ENCODE results near the gene TIAM2. TPM values are rescaled to one million over a fixed set of nuclear protein-coding genes. Genes with fewer than 3 reads are reported as not detected.
A peak's percentile ranks its signal among the peaks of the same experiment; 100 is the strongest.

Gene TIAM2
- total and polyA plus RNA-seq, 9 of the 15 experiments (the other 6 are each of a cell fraction or from before 2014, with no cell fraction given), result 0.73 to 6.5 (median 4.3) TPM

DNA sequence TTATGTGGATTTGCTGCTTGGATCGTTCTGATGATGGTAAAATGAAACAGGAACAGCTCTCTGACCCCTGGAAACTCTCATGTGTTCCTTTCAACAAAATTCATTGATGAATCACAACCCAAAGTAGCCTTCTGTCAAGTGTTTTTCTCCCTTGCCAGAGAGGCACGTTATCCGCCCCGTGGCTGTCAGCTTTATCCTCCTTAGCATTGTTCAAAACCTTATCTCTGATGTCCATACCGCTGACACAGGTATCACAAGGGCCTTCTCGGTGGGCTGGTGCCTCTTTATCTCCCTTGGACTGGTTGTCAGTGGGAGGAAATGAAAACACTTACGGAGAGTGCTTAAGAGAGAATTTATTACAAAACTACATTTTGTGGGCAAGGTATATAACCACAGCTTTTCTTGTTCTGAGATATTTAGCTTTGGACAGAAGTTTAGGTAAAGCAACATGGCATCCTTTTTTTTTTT lies 84.9 kb downstream of the TIAM2 start (continued):
- TF ChIP-seq, protein P1, sequence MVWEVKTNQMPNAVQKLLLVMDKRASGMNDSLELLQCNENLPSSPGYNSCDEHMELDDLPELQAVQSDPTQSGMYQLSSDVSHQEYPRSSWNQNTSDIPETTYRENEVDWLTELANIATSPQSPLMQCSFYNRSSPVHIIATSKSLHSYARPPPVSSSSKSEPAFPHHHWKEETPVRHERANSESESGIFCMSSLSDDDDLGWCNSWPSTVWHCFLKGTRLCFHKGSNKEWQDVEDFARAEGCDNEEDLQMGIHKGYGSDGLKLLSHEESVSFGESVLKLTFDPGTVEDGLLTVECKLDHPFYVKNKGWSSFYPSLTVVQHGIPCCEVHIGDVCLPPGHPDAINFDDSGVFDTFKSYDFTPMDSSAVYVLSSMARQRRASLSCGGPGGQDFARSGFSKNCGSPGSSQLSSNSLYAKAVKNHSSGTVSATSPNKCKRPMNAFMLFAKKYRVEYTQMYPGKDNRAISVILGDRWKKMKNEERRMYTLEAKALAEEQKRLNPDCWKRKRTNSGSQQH (CRISPR knock-in tag; IDR thresholded peaks at IDR 0.05), result 0 out of 2 replicates have a peak, but pooled peaks have one; percentile 71
- TF ChIP-seq, protein P2, sequence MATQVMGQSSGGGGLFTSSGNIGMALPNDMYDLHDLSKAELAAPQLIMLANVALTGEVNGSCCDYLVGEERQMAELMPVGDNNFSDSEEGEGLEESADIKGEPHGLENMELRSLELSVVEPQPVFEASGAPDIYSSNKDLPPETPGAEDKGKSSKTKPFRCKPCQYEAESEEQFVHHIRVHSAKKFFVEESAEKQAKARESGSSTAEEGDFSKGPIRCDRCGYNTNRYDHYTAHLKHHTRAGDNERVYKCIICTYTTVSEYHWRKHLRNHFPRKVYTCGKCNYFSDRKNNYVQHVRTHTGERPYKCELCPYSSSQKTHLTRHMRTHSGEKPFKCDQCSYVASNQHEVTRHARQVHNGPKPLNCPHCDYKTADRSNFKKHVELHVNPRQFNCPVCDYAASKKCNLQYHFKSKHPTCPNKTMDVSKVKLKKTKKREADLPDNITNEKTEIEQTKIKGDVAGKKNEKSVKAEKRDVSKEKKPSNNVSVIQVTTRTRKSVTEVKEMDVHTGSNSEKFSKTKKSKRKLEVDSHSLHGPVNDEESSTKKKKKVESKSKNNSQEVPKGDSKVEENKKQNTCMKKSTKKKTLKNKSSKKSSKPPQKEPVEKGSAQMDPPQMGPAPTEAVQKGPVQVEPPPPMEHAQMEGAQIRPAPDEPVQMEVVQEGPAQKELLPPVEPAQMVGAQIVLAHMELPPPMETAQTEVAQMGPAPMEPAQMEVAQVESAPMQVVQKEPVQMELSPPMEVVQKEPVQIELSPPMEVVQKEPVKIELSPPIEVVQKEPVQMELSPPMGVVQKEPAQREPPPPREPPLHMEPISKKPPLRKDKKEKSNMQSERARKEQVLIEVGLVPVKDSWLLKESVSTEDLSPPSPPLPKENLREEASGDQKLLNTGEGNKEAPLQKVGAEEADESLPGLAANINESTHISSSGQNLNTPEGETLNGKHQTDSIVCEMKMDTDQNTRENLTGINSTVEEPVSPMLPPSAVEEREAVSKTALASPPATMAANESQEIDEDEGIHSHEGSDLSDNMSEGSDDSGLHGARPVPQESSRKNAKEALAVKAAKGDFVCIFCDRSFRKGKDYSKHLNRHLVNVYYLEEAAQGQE (IDR thresholded peaks at IDR 0.05; ENCODE audit: borderline replicate concordance), result no peak
- TF ChIP-seq, protein P2 (CRISPR knock-in tag; IDR thresholded peaks at IDR 0.05; ENCODE audit: low read depth), result no peak
- TF ChIP-seq, protein P3, sequence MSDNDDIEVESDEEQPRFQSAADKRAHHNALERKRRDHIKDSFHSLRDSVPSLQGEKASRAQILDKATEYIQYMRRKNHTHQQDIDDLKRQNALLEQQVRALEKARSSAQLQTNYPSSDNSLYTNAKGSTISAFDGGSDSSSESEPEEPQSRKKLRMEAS (CRISPR knock-in tag; IDR thresholded peaks at IDR 0.05), result no peak; the same call in 1 of the 2 replicates
- TF ChIP-seq MTA2 (IDR thresholded peaks at IDR 0.05; ENCODE audit: low read depth) (peak; percentile 96), FOXJ3 (CRISPR knock-in tag; IDR thresholded peaks at IDR 0.05) (no peak), ZNF586 (CRISPR knock-in tag; conservative IDR thresholded peaks at IDR 0.05) (no peak), FOXJ2 (tag; IDR thresholded peaks at IDR 0.05) (0 out of 2 replicates have a peak, but pooled peaks have one; percentile 47), MCM5 (IDR thresholded peaks at IDR 0.05; ENCODE audit: low read depth) (no peak), NR2C1 (IDR thresholded peaks at IDR 0.05) (no peak), NR2C1 (tag; IDR thresholded peaks at IDR 0.05) (0 out of 2 replicates have a peak, but pooled peaks have one; percentile 27), STAT5B (CRISPR knock-in tag; IDR thresholded peaks at IDR 0.05) (no peak), BMI1 (IDR thresholded peaks at IDR 0.05; ENCODE audit: low read length) (no peak)
- TF ChIP-seq, protein P4, sequence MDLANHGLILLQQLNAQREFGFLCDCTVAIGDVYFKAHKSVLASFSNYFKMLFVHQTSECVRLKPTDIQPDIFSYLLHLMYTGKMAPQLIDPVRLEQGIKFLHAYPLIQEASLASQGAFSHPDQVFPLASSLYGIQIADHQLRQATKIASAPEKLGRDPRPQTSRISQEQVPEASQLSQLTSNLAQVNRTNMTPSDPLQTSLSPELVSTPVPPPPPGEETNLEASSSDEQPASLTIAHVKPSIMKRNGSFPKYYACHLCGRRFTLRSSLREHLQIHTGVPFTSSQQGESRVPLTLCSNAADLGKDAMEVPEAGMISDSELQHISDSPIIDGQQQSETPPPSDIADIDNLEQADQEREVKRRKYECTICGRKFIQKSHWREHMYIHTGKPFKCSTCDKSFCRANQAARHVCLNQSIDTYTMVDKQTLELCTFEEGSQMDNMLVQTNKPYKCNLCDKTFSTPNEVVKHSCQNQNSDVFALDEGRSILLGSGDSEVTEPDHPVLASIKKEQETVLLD (IDR thresholded peaks at IDR 0.05), result peak; percentile 45; the same call in 1 of the 2 replicates
- TF ChIP-seq, protein P5, sequence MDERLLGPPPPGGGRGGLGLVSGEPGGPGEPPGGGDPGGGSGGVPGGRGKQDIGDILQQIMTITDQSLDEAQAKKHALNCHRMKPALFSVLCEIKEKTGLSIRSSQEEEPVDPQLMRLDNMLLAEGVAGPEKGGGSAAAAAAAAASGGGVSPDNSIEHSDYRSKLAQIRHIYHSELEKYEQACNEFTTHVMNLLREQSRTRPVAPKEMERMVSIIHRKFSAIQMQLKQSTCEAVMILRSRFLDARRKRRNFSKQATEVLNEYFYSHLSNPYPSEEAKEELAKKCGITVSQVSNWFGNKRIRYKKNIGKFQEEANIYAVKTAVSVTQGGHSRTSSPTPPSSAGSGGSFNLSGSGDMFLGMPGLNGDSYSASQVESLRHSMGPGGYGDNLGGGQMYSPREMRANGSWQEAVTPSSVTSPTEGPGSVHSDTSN (CRISPR knock-in tag; IDR thresholded peaks at IDR 0.05; ENCODE audit: low read depth), result no peak
- TF ChIP-seq, protein P5 (tag; conservative IDR thresholded peaks at IDR 0.05; ENCODE audit: low read depth), result peak; percentile 82

Data from K562 (cell line).